HG03378 (cell line): ENCODE results near the gene ZSWIM5.
"Not testable (repeated sequence)": the region's sequence is repeated elsewhere in the genome, so short reads cannot be mapped to it uniquely, and the experiment has no call there.

ENCODE experiments used
- ATAC-seq: cut with Tn5 transposase; IDR thresholded peaks from one replicate; pipeline ENCODE4 v1.9.1; 2021; ENCODE audit warnings: mild to moderate bottlenecking, moderate library complexity; ENCODE audit not compliant: unreplicated experiment

The ZSWIM5 gene

GRCh38 chr1:45008516-45008915 is 197.9 kb downstream of the ZSWIM5 start:
- no peak for ATAC-seq

GRCh38 chr1:45008076-45008475 is 198.3 kb downstream of the ZSWIM5 start:
- no peak for ATAC-seq

- no peak for ATAC-seq
Measured at GRCh38 chr1:45007311-45007710, 199.1 kb downstream of the ZSWIM5 start.

DNA sequence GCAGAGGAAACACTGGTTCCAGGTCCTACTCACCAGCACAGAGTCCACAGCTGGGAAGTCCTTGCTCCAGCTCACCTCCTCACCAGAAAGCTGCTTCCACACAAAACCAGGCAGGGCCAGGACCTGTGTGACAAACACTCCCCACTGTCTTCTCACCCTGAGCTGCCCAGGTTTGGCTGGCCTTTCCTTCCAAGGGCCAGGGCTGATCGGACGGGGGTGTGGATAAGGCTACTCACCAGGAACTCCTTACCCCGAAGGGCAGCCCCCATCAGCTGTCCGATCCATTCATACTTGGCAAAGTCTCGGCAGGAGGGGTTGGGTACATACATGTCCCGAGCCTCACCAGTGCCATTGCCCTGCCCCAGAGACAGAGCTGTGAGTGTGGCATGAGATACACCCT is 200.6 kb downstream of the ZSWIM5 start:
- no peak for ATAC-seq

DNA sequence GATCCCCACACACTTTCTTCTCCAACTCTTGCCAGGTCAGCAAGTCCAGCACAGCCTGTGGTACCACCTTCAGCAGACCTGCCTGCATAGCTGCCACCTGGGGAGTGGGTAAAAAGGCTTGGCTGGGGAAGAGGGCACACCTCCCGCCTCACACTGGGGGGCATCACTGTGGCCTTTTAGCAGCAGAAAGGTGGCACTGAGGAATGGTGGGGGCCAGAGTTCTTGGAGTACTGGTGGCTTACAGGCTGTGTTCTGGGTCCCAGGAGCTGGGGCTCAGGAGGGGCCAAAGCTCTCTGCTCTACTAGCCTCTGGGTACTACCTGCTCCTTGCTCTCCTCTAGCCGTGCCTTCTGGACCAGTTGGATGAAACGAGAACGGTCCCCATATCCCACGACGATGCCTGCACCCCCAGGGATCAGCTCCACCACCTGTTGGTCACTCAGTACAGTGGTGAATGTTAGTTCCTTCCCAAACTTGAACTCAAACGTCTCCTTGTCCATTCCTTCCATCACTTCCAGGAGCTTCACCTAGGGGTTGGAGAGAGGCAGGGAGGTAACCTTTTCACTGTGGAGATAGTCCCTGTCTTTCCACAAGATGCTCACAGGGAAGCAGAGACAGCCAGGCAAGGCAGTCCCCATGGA is 202.0 kb downstream of the ZSWIM5 start:
- ATAC-seq, result no peak

DNA sequence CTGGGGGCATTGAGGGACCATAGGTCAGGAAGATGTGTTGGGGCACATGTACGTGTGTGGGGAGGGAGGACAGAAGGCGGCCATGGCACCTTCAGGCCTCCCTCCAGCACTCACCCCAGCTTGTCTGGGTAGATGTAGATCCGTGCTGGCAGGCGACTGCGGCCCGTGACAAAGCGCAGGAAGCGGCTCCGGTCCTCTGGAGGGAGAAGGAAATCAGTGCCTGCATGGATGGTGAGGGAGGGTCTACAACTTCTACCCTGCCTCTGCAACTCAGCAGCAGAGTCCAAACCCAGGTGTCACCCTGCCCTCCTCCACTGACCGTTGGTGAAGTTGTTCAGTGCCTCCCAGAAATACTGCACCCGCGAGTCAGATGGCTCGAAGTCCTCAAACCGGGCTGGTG is 202.7 kb downstream of the ZSWIM5 start:
- ATAC-seq, result no peak

GRCh38 chr1:45002650-45003645 is 203.5 kb downstream of the ZSWIM5 start:
- ATAC-seq, result no peak

GRCh38 chr1:45001576-45001975 is 204.8 kb downstream of the ZSWIM5 start:
- not testable (repeated sequence) for ATAC-seq

GRCh38 chr1:45001011-45001481 is 205.4 kb downstream of the ZSWIM5 start:
- ATAC-seq, result no peak

- no peak for ATAC-seq
Measured at GRCh38 chr1:44999232-44999631, 207.2 kb downstream of the ZSWIM5 start.

GRCh38 chr1:44995467-44996238 is 210.8 kb downstream of the ZSWIM5 start:
- ATAC-seq, result no peak

GRCh38 chr1:44994309-44994898 is 212.0 kb downstream of the ZSWIM5 start:
- no peak for ATAC-seq

- ATAC-seq, result no peak
Measured at GRCh38 chr1:44988531-44989156, 217.8 kb downstream of the ZSWIM5 start.

- no peak for ATAC-seq
Measured at GRCh38 chr1:44985747-44986359, 220.6 kb downstream of the ZSWIM5 start.

DNA sequence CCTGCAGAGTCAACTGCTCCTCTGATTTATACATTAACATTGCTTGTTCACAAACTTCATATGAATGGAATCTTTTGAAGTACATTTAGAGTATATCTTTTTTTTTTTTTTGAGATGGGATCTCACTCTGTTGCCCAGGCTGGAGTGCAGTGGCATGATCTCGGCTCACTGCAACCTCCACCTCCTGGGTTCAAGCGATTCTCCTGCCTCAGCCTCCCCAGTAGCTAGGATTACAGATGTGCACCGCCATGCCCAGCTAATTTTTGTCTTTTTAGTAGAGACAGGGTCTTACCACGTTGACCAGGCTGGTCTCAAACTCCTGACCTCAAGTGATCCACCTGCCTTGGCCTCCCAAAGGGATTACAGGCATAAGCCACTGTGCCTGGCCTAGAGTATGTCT is 229.0 kb downstream of the ZSWIM5 start:
- ATAC-seq, result not testable (repeated sequence)

GRCh38 chr1:44976252-44976651 is 230.2 kb downstream of the ZSWIM5 start:
- no peak for ATAC-seq

DNA sequence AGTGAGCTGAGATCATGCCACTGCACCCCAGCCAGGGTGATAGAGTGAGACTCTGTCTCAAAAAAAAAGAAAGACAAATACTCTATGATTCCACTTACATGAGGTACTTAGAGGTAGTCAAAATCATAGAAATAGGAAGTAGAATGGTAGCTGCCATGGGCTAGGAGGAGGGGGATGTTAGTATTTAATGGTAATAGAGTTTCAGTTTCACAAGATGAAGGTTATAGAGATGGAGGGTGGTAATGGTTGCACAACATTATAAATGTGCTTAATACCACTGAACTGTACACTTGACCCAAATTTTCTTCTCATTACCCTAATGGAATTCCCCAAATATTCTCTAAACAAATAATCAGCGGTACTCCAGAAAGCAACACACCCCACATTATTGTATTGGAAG is 232.8 kb downstream of the ZSWIM5 start:
- ATAC-seq, result no peak

DNA sequence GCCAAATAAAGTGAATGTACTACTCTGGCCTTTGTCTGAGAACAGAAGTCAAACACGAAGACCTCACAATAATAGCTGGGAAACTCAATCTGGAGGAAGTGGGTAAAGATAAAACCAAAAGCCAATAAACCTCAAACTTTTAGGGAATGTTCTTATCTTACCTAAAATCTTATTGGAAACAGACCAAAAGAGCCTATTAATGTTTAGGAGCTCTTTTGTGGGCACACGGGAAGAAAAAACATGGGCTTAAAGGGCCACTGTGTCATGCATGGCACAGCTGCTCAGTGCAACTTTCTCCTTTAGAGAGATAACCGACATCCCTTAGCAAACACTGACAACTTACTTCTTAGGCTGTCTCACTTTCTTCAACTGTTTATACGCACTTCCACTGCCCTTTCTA is 236.1 kb downstream of the ZSWIM5 start:
- ATAC-seq, result no peak
